ENCODE data around the gene LASP1NB.
"Not testable (repeated sequence)": the region's sequence is repeated elsewhere in the genome, so short reads cannot be mapped to it uniquely, and the experiment has no call there.

LASP1NB gene

DNA sequence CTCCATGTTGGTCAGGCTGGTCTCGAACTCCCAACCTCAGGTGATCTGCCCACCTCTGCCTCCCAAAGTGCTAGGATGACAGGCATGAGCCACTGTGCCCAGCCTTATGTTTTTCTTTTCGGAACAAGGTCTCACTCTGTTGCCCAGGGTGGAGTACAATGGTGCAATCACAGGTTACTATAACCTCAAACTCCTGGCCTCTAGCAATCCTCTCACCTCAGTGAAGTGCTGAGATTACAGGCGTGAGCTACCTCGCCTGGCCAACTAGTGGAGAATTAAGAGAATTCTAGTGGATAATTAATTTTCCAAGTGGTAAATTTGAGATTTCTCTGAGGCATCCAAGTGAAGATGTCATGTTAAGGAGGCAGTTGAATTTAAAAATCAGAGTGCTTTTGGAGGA lies 44.7 kb downstream of the LASP1NB start:
- Histone ChIP-seq H4K20me1 (ENCODE audit: insufficient read depth) (no peaks in the 10 kb centered on the region), H3K36me3 (ENCODE audit: insufficient read depth, low read length) (no peaks in the 10 kb centered on the region), H3K9me3 (ENCODE audit: low read length) (no peaks in the 10 kb centered on the region), H2AFZ (ENCODE audit: low read depth, low read length) (no peak overlapping the region), H3K79me2 (replicated peaks; ENCODE audit: insufficient read depth, low read length) (no peaks in the 10 kb centered on the region), H3K4me2 (ENCODE audit: low read length) (no peak overlapping the region), H3F3A (ENCODE audit: insufficient read depth, low read length, poor library complexity, severe bottlenecking) (no peaks in the 10 kb centered on the region), H3K27me3 (ENCODE audit: insufficient read depth, low read depth, low read length) (no peaks in the 10 kb centered on the region), H3K9me2 (ENCODE audit: insufficient read depth, low read length) (no peaks in the 10 kb centered on the region), H3K4me3 (ENCODE audit: low read length) (no peak overlapping the region), H3K27ac (ENCODE audit: low read length) (no peak overlapping the region), H3K9ac (ENCODE audit: low read length) (no peak overlapping the region)
- TF ChIP-seq TAF1 (IDR thresholded peaks at IDR 0.05; ENCODE audit: low read depth), result no peak
- TF ChIP-seq, protein P1, sequence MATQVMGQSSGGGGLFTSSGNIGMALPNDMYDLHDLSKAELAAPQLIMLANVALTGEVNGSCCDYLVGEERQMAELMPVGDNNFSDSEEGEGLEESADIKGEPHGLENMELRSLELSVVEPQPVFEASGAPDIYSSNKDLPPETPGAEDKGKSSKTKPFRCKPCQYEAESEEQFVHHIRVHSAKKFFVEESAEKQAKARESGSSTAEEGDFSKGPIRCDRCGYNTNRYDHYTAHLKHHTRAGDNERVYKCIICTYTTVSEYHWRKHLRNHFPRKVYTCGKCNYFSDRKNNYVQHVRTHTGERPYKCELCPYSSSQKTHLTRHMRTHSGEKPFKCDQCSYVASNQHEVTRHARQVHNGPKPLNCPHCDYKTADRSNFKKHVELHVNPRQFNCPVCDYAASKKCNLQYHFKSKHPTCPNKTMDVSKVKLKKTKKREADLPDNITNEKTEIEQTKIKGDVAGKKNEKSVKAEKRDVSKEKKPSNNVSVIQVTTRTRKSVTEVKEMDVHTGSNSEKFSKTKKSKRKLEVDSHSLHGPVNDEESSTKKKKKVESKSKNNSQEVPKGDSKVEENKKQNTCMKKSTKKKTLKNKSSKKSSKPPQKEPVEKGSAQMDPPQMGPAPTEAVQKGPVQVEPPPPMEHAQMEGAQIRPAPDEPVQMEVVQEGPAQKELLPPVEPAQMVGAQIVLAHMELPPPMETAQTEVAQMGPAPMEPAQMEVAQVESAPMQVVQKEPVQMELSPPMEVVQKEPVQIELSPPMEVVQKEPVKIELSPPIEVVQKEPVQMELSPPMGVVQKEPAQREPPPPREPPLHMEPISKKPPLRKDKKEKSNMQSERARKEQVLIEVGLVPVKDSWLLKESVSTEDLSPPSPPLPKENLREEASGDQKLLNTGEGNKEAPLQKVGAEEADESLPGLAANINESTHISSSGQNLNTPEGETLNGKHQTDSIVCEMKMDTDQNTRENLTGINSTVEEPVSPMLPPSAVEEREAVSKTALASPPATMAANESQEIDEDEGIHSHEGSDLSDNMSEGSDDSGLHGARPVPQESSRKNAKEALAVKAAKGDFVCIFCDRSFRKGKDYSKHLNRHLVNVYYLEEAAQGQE (IDR thresholded peaks at IDR 0.05; ENCODE audit: borderline replicate concordance), result no peak

- Histone ChIP-seq H3K9me2 (ENCODE audit: insufficient read depth, low read length) (no peaks in the 10 kb centered on the region), H3K4me3 (ENCODE audit: low read length) (no peak overlapping the region), H3K9ac (ENCODE audit: low read length) (no peak overlapping the region), H3K9me3 (ENCODE audit: low read length) (no peaks in the 10 kb centered on the region), H2AFZ (ENCODE audit: low read depth, low read length) (no peak overlapping the region), H3K79me2 (replicated peaks; ENCODE audit: insufficient read depth, low read length) (no peaks in the 10 kb centered on the region), H4K20me1 (ENCODE audit: insufficient read depth) (no peaks in the 10 kb centered on the region), H3F3A (ENCODE audit: insufficient read depth, low read length, poor library complexity, severe bottlenecking) (no peaks in the 10 kb centered on the region), H3K36me3 (ENCODE audit: insufficient read depth, low read length) (no peaks in the 10 kb centered on the region), H3K27ac (ENCODE audit: low read length) (no peak overlapping the region), H3K27me3 (ENCODE audit: insufficient read depth, low read depth, low read length) (no peaks in the 10 kb centered on the region), H3K4me2 (ENCODE audit: low read length) (no peak overlapping the region)
- TF ChIP-seq SMC3 (conservative IDR thresholded peaks at IDR 0.05; ENCODE audit: poor library complexity) (no peak), TAF1 (IDR thresholded peaks at IDR 0.05; ENCODE audit: low read depth) (no peak)
Measured at GRCh38 chr17:38970804-38971203, 45.4 kb downstream of the LASP1NB start.

DNA sequence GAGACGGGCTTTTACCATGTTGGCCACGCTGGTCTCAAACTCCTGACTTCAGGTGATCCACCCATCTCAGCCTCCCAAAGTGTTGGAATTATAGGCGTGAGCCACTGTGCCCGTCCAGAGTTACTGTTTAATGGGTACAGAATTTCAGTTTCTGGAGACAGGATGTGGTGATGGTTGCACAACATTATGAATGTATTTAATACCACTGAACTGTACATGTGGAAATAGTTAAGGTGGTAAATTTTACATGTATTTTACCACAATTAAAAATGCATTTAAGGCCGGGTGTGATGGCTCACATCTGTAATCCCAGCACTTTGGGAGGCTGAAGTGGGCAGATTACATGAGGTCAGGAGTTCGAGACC lies 50.8 kb downstream of the LASP1NB start:
- H3K36me3 ChIP-seq (ENCODE audit: insufficient read depth, low read length); H4K20me1 ChIP-seq (ENCODE audit: insufficient read depth): not testable (repeated sequence)

GRCh38 chr17:38978180-38978579 lies 52.8 kb downstream of the LASP1NB start:
- H3K9me3 ChIP-seq (ENCODE audit: low read length), result no peaks in the 10 kb centered on the region
- TF ChIP-seq, protein P1 (IDR thresholded peaks at IDR 0.05; ENCODE audit: borderline replicate concordance), result no peak
- TF ChIP-seq TAF1 (IDR thresholded peaks at IDR 0.05; ENCODE audit: low read depth) (no peak), EZH2 (IDR thresholded peaks at IDR 0.05; ENCODE audit: borderline replicate concordance, insufficient read depth, low read length, poor library complexity, severe bottlenecking) (no peak), CTCF (IDR thresholded peaks at IDR 0.05; ENCODE audit: poor library complexity, severe bottlenecking) (no peak), SMC3 (conservative IDR thresholded peaks at IDR 0.05; ENCODE audit: poor library complexity) (no peak), POLR2AphosphoS5 (IDR thresholded peaks at IDR 0.05) (no peak), RAD21 (conservative IDR thresholded peaks at IDR 0.05) (no peak), MXI1 (conservative IDR thresholded peaks at IDR 0.05; ENCODE audit: poor library complexity, severe bottlenecking) (no peak), EP300 (conservative IDR thresholded peaks at IDR 0.05; ENCODE audit: poor library complexity, severe bottlenecking) (no peak)
- no peaks in the 10 kb centered on the region for H3F3A ChIP-seq (ENCODE audit: insufficient read depth, low read length, poor library complexity, severe bottlenecking)
- H4K20me1 ChIP-seq (ENCODE audit: insufficient read depth), result no peaks in the 10 kb centered on the region
- H2AFZ ChIP-seq (ENCODE audit: low read depth, low read length), result no peak overlapping the region
- H3K27ac ChIP-seq (ENCODE audit: low read length), result no peak overlapping the region
- no peaks in the 10 kb centered on the region for H3K27me3 ChIP-seq (ENCODE audit: insufficient read depth, low read depth, low read length)
- no peaks in the 10 kb centered on the region for H3K79me2 ChIP-seq (replicated peaks; ENCODE audit: insufficient read depth, low read length)
- no peak overlapping the region for H3K4me3 ChIP-seq (ENCODE audit: low read length)
- no peaks in the 10 kb centered on the region for H3K36me3 ChIP-seq (ENCODE audit: insufficient read depth, low read length)
- no peak overlapping the region for H3K4me2 ChIP-seq (ENCODE audit: low read length)
- H3K9ac ChIP-seq (ENCODE audit: low read length), result no peak overlapping the region
- H3K9me2 ChIP-seq (ENCODE audit: insufficient read depth, low read length), result no peaks in the 10 kb centered on the region

More for the DNA sequence above, 50.8 kb downstream of the LASP1NB start:
- H3F3A ChIP-seq (ENCODE audit: insufficient read depth, low read length, poor library complexity, severe bottlenecking); H3K4me3 ChIP-seq (ENCODE audit: low read length); H2AFZ ChIP-seq (ENCODE audit: low read depth, low read length); H3K9me2 ChIP-seq (ENCODE audit: insufficient read depth, low read length); H3K4me2 ChIP-seq (ENCODE audit: low read length); H3K27ac ChIP-seq (ENCODE audit: low read length); H3K79me2 ChIP-seq (replicated peaks; ENCODE audit: insufficient read depth, low read length); H3K27me3 ChIP-seq (ENCODE audit: insufficient read depth, low read depth, low read length); H3K9me3 ChIP-seq (ENCODE audit: low read length); H3K9ac ChIP-seq (ENCODE audit: low read length): not testable (repeated sequence)

Data from neural cell (in vitro differentiated cells).